ENCODE data around the gene ART5. TPM values are rescaled to one million over a fixed set of nuclear protein-coding genes. Genes with fewer than 3 reads are reported as not detected.

ART5 gene
- total RNA-seq, 2 donors from 2014 or later: 6.4 to 7.8 TPM

DNA sequence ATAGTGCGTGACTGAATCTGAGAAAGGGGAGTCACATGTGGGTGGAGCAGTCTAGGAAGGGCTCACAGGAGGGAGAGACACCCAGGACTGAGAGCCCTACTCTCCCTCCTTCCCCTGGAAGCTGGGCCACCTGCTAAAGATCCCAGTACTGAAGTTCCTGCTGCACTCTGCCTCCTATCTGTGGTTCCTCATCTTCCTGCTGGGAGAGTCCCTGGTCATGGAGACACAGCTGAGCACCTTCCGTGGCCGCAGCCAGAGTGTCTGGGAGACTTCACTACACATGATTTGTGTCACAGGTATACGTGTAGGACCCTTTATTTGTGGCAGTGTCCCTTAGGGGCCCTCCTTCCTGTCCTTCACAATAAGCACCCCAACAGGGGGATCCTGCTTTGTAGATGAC lies 19.3 kb downstream of the ART5 start:
- TF ChIP-seq, protein P1, sequence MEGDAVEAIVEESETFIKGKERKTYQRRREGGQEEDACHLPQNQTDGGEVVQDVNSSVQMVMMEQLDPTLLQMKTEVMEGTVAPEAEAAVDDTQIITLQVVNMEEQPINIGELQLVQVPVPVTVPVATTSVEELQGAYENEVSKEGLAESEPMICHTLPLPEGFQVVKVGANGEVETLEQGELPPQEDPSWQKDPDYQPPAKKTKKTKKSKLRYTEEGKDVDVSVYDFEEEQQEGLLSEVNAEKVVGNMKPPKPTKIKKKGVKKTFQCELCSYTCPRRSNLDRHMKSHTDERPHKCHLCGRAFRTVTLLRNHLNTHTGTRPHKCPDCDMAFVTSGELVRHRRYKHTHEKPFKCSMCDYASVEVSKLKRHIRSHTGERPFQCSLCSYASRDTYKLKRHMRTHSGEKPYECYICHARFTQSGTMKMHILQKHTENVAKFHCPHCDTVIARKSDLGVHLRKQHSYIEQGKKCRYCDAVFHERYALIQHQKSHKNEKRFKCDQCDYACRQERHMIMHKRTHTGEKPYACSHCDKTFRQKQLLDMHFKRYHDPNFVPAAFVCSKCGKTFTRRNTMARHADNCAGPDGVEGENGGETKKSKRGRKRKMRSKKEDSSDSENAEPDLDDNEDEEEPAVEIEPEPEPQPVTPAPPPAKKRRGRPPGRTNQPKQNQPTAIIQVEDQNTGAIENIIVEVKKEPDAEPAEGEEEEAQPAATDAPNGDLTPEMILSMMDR (conservative IDR thresholded peaks at IDR 0.05): no peak
- WGBS, 2 experiments (ENCODE audit: insufficient coverage in 1 of 2, insufficient read length in 1 of 2): 83 to 100% methylated on average over 1 to 4 of the region's 4 CpGs
- Histone ChIP-seq H3K9ac (ENCODE audit: extremely low read depth, low read length, poor library complexity, severe bottlenecking) (no peak overlapping the region), H3K36me3 (ENCODE audit: control insufficient read depth, insufficient read depth, low read length) (no peaks in the 10 kb centered on the region), H3K27me3 (ENCODE audit: control insufficient read depth, insufficient read depth, low read length, poor library complexity, severe bottlenecking) (no peaks in the 10 kb centered on the region), H3K9me3 (ENCODE audit: control insufficient read depth, low read length) (no peaks in the 10 kb centered on the region), H3K4me1 (ENCODE audit: control insufficient read depth, insufficient read depth, low read length) (no peaks in the 10 kb centered on the region), H3K27ac (ENCODE audit: low read depth, low read length) (no peak overlapping the region), H3K4me3 (ENCODE audit: low read length) (no peak overlapping the region)
- H3K27ac Mint-ChIP-seq: no peak overlapping the region
- peak; percentile 49 for DNase-seq
- peaks cover 6% of the 10 kb centered on the region for H3K4me1 Mint-ChIP-seq
- no peaks in the 10 kb centered on the region for H3K9me3 Mint-ChIP-seq
- H3K36me3 Mint-ChIP-seq (ENCODE audit: low read depth): no peaks in the 10 kb centered on the region
- H3K4me3 Mint-ChIP-seq: no peak overlapping the region
- peaks cover 22% of the 10 kb centered on the region for H3K27me3 Mint-ChIP-seq (ENCODE audit: insufficient read depth)

DNA sequence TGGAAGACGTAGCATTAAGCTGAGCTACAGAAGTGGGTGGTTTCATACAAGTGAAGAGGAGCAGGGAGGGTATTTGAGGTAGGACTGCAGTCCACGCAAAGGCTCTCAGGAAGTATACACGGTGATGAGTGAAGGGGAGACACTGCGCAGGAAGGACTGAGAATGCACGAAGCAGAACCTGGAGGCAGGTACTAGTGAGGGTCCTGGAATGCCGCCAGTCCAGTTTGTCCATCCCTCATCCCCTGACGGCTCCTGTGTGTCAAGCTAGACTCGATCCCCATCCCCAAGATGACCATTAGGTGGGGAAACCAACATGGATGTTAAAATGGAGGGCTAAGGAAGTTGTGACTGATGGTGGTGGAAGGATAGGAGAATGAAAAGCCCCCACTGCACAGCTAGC lies 23.8 kb downstream of the ART5 start:
- H3K27me3 ChIP-seq (ENCODE audit: control insufficient read depth, insufficient read depth, low read length, poor library complexity, severe bottlenecking): peaks cover 8% of the 10 kb centered on the region
- H3K36me3 ChIP-seq (ENCODE audit: control insufficient read depth, insufficient read depth, low read length): no peaks in the 10 kb centered on the region
- Mint-ChIP-seq H3K4me3 (no peak overlapping the region), H3K27ac (no peak overlapping the region), H3K36me3 (ENCODE audit: low read depth) (no peaks in the 10 kb centered on the region), H3K9me3 (no peaks in the 10 kb centered on the region), H3K27me3 (ENCODE audit: insufficient read depth) (peaks cover 52% of the 10 kb centered on the region), H3K4me1 (peaks cover 24% of the 10 kb centered on the region)
- H3K27ac ChIP-seq (ENCODE audit: low read depth, low read length): no peak overlapping the region
- H3K9me3 ChIP-seq (ENCODE audit: control insufficient read depth, low read length): no peaks in the 10 kb centered on the region
- TF ChIP-seq, protein P1 (conservative IDR thresholded peaks at IDR 0.05): no peak
- peak; percentile 39 for DNase-seq
- no peaks in the 10 kb centered on the region for H3K4me1 ChIP-seq (ENCODE audit: control insufficient read depth, insufficient read depth, low read length)
- H3K4me3 ChIP-seq (ENCODE audit: low read length): no peak overlapping the region
- 93 to 94% methylated on average over 6 to 8 of the region's 8 CpGs for WGBS, 2 experiments (ENCODE audit: insufficient coverage in 1 of 2, insufficient read length in 1 of 2)
- no peak overlapping the region for H3K9ac ChIP-seq (ENCODE audit: extremely low read depth, low read length, poor library complexity, severe bottlenecking)

DNA sequence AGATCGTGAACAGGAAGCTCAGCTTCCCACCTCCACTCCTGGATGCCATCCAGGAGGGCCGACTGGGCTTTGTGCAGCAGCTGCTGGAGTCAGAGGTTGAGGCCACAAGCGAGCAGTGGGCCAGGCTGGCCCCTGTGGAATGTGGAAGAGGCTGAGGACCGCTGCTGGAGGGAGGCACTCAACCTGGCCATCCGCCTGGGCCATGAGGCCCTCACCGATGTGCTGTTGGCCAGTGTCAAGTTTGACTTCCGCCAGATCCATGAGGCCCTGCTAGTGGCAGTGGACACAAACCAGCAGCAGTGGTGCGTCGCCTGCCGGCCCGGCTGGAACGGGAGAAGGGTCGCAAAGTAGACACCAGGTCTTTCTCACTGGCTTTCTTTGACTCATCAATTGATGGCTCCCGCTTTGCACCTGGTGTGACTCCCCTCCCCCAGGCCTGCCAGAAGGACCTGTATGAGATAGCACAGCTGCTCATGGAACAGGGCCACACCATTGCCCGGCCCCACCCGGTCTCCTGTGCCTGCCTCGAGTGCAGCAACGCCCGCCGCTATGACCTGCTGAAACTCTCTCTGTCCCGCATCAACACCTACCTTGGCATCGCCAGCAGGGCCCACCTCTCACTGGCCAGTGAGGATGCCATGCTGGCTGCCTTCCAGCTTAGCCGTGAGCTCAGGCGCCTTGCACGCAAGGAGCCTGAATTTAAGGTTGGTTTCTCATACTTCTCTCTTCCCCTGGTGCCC lies 24.9 kb downstream of the ART5 start:
- Histone ChIP-seq H3K9me3 (ENCODE audit: control insufficient read depth, low read length) (peaks cover 7% of the 10 kb centered on the region), H3K9ac (ENCODE audit: extremely low read depth, low read length, poor library complexity, severe bottlenecking) (no peak overlapping the region), H3K36me3 (ENCODE audit: control insufficient read depth, insufficient read depth, low read length) (no peaks in the 10 kb centered on the region), H3K27ac (ENCODE audit: low read depth, low read length) (no peak overlapping the region), H3K27me3 (ENCODE audit: control insufficient read depth, insufficient read depth, low read length, poor library complexity, severe bottlenecking) (peaks cover 8% of the 10 kb centered on the region), H3K4me1 (ENCODE audit: control insufficient read depth, insufficient read depth, low read length) (no peaks in the 10 kb centered on the region), H3K4me3 (ENCODE audit: low read length) (no peak overlapping the region)
- Mint-ChIP-seq H3K27ac (no peak overlapping the region), H3K36me3 (ENCODE audit: low read depth) (no peaks in the 10 kb centered on the region), H3K27me3 (ENCODE audit: insufficient read depth) (peaks cover 52% of the 10 kb centered on the region), H3K4me1 (peaks cover 22% of the 10 kb centered on the region), H3K9me3 (peaks cover 3% of the 10 kb centered on the region), H3K4me3 (no peak overlapping the region)
- WGBS, 2 experiments (ENCODE audit: insufficient coverage in 1 of 2, insufficient read length in 1 of 2): 90 to 93% methylated on average over 18 to 25 of the region's 25 CpGs
- DNase-seq: peak; percentile 47
- TF ChIP-seq, protein P1 (conservative IDR thresholded peaks at IDR 0.05): no peak
